Endometrium (tissue), 2 donors: ENCODE data around the gene CLDN10.
"Not testable (repeated sequence)": the region's sequence is repeated elsewhere in the genome, so short reads cannot be mapped to it uniquely, and the experiment has no call there.

Experiments
- FAIRE-seq: peaks from 2 replicates; lab custom pipeline; 2012; peaks lifted over from hg19 to GRCh38; lab: Jason Lieb, UNC
- donor health status: control.
- donor health status: control.

CLDN10 gene

DNA sequence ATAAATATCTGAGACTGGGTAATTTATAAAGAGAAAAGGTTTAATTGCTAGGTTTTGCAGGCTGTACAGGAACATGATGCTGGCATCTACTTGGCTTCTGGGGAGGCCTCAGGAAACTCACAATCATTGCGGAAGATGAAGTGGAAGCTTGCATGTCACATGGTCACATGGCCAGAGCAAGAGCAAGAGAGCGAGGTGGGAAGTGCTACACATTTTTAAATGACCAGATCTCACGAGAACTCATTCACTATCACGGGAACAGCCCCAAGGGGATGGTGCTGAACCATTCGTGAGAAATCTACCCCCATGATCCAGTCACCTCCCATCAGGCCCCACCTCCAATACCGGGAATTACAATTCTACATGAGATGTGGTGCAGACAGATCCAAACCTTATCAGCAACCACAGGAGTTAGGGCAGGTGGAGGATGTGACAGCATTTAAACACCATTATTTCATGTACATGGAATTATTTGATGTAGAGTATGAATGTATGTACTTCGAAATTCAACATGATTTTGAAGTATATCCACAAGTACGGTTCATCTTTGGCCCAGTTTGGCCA, 10.5 kb upstream of the CLDN10 start:
- FAIRE-seq, result no peak

- no peak for FAIRE-seq
Observed at GRCh38 chr13:95544293-95544692, 8.2 kb upstream of the CLDN10 start.

DNA sequence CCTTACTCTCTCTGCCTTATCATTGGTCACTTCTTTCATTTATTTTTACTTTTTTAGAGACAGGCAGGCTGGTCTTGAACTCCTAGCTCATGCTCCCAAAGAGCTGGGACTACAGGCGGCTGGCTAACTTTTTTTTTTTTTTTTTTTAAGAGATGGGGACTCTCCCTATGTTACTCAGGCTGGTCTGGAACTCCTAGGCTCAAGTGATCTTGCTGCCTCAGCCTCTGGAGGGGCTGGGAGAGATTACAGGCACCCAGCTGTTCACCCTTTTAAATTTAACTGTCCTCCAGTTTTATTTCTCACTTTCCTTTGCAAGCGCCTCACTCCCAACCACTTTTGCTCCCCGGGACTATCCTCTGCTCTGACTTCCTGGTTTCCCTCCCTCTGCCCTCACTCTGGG, 5.6 kb upstream of the CLDN10 start:
- no peak for FAIRE-seq

- no peak for FAIRE-seq
Observed at GRCh38 chr13:95547531-95548167, 4.9 kb upstream of the CLDN10 start.

GRCh38 chr13:95552208-95552538, 347 bp upstream of the CLDN10 start:
- FAIRE-seq, result no peak

DNA sequence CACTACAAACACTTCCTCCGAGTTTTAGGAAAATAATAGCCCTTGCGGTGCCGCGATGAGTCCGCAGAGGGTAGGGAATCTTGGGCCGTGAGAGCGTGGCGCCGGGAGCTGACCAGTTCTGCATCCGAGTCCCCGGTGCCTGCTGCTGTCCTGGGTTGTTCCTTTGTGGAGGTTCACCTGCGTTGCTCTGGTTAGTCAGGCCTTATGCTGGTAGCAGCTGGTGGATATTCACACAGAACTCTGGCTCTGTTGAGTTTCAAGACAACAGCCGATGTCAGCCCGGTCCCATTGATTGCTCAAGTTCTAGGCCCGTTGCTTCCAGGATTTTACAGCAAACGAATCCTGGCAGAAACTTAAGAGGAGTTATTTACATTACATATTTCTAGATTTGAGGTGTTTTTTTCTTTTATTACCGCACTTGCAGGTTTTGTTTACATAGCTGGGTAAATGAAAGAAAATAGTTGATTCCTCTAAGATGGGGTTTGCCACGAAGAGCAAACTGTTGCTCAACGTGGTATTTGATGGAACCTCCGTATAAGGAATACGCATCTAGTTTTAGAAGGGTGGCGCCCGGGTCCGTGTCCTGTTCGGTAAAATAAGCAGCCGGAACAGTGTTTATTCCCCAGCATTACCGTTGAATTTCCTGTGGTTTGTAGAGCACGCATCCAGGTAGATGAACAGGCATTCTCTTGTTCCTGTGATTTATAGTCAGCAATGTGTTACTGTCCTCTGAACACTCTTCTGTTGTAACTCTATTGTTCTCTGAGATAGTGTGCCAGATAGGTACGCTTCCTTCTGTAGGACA, 1.3 kb downstream of the CLDN10 start:
- FAIRE-seq, result no peak

GRCh38 chr13:95557013-95557412, 4.5 kb downstream of the CLDN10 start:
- no peak for FAIRE-seq

- no peak for FAIRE-seq
Observed at GRCh38 chr13:95559100-95559499, 6.6 kb downstream of the CLDN10 start.

GRCh38 chr13:95560387-95560786, 7.9 kb downstream of the CLDN10 start:
- FAIRE-seq, result no peak

GRCh38 chr13:95564091-95564490, 11.6 kb downstream of the CLDN10 start:
- no peak for FAIRE-seq

GRCh38 chr13:95564733-95565291, 12.3 kb downstream of the CLDN10 start:
- FAIRE-seq, result peak; percentile 91

- not testable (repeated sequence) for FAIRE-seq
Observed at GRCh38 chr13:95565758-95566157, 13.2 kb downstream of the CLDN10 start.

DNA sequence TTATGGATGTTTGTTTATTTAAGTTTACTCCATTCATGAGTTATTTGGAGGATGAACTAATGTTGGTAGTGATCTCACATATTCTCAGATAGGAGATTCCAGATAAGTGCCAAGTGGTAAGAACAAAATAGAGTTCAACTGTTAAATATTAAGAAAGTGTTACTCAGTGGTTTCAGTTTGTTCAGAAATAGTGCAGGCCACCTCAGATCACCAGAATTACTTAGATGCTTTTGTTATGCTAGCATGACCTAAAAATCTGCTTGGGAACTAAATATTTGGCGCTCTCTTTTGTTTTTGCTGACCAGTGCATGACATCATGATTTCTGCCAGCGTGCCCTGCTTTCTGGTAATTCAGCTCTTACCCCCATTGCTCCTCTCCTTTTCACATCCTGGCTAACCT, 15.6 kb downstream of the CLDN10 start:
- no peak for FAIRE-seq

DNA sequence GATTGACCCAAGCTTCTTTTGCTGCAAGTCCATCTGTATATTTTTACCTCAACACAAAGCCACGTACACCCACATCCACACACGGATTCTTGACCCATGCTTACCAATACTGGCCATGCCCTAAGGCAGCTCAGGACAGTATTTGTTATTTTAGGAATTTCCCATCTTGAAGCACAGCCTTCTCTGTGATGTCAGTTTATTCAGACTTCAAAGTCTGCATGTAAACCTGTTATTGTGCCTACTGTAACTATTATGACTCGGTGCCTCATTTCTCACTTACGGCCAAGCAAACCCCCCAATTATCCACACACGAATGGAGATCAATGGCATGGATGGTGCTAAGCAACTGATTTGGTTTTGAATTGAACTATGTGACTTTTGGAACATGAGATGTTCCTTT, 17.5 kb downstream of the CLDN10 start:
- FAIRE-seq, result no peak

- no peak for FAIRE-seq
Observed at GRCh38 chr13:95571941-95572340, 19.4 kb downstream of the CLDN10 start.

DNA sequence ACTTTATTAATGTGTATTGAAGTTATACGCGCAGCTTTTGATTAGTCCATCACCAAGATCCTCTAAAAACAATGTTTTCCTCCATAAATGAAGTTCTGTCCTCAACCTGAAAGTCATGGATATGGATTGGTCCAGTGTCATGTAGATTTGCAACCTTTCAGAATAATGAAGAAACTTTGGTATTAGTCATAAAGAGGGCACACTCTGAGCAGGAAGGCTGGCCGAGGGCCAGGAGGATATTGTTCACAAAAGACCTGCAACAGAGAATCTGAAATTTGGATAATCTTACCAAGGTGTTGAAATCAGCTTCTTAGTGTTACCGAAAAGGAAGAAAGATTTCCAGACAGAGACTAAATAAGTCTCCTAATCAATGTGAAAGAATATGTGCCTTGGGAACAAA, 20.7 kb downstream of the CLDN10 start:
- no peak for FAIRE-seq

- no peak for FAIRE-seq
Observed at GRCh38 chr13:95579303-95579702, 26.8 kb downstream of the CLDN10 start.

DNA sequence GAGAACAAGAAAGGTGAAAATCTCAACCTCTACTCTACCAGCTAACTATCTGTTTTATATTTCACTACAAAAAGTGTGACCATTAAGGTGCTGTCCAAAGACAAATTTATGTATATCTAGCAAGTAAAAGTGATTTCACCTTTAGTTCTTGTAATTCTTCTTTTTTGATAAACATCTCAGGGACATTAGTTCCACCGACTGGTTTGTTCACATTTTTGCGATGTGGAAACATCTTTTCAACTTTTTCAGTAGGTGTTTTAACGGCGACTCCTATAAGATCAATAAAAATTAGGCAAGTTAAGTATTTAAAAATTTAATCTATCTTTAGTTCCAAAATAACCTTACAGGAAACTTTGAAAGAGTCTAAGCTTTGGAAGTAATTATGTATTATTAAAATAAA, 33.3 kb downstream of the CLDN10 start:
- no peak for FAIRE-seq

DNA sequence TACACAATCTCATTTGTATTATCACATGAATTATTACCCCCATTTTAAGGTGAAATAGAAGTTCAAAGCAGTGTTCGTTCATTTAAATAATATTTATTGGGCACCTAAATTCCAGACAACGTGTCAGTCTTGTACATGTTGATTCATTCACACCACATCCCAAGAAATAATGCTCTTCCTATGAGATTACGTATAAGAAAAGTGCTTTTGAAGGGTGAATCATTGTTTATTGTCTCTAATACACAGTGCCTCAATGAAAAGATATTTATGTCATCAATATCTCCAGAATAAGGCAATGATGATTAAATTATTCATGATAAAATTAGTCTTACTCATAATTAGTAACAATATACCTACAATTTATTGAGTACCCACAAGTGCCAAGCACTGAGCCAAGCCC, 35.6 kb downstream of the CLDN10 start:
- FAIRE-seq, result no peak

GRCh38 chr13:95588721-95589120, 36.2 kb downstream of the CLDN10 start:
- no peak for FAIRE-seq

- FAIRE-seq, result no peak
Observed at GRCh38 chr13:95593462-95593861, 40.9 kb downstream of the CLDN10 start.

DNA sequence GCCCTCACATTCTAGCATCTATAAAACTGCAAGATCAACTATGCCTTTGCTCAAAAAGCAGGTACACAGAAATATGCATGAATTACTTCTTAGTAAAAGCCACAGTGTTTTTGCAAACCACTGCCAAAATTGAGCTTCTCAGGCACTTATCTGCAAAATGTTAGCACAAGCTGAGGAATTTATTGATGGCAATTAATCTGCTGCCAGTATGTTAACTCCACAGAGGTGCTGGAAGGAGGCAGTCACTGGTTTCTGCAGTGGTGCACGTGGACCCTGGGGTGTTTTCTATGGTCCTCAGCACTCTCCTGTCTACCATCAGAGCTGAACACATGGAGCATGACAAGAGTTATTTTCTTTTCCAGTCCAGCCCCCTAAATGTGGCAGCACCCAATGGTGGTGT, 44.2 kb downstream of the CLDN10 start:
- no peak for FAIRE-seq

DNA sequence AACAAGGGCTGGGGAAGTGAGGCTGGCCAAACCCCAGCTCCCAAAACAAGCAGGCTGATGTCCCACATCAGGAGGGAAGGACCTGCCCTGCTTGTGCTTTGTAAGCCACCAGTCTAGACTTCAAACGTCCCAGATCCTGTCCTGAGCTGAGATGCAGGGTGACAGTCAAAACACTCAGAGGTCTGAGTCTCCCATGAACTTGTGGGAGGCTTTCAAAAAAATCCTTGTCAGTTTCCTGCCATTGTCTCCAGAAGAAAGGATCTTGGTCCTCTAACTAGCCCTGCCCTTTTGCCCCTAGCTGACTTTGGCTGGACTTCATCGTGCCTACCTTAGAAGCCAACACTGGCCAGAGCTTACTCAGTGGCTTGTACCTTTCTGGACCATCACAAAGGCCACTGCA, 48.7 kb downstream of the CLDN10 start:
- no peak for FAIRE-seq
